Measurements from ENCODE around the gene CAND2. TPM values are rescaled to one million over a fixed set of nuclear protein-coding genes. Genes with fewer than 3 reads are reported as not detected.

CAND2 gene
- total RNA-seq, 4 donors from 2014 or later, result 1.3 to 2.2 (median 1.5) TPM

DNA sequence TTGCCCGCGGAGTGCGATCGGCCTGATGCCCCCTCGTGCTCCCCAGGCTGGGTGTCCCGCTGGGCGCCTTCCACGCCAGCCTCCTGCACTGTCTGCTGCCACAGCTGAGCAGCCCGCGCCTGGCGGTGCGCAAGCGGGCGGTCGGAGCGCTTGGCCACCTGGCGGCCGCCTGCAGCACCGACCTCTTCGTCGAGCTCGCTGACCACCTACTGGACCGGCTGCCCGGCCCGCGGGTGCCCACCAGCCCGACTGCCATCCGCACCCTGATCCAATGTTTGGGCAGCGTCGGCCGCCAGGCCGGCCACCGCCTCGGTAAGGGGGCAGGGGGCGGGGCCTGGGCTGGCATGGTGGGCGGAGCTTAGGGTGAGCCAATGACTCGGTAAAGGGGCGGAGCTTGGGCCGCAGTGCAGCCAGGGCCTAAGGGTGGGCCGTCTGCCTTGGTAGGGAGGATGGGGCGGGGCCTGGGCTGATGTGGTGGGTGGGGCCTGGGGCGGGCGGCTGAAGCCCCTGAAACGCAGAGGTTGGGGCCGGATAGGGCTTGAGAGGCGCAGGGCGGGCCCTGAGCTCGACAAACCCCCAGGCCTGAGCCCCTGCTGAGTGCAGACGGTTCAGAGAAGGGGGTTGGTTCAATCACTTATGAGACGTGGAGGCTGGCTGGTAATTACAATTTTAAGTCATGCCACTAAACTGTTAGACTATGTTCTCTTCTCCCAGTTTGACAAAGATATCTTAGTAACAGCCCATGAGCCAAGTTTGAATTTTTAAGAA, 13.7 kb downstream of the CAND2 start:
- no peak for TF ChIP-seq CTCF (IDR thresholded peaks at IDR 0.05; ENCODE audit: low read depth)

DNA sequence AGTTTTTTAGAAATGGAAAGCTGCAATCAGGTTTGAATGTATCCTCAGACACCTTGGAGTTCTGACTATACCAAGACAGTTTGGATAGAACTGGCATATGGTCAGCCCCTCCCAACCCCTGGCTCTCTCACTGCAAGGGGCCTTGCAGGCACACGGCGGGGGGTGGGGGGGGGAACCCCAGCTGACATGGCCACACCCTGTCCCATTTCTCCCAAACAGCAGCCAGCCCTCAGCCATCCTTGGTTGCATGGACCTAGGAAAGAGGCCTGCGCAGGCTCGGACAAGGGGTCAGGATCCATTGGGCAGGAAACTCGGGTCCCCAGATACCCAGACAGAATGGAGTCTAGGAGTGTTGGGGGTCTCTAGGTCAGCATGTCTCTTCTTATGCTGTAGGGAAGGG, 14.5 kb downstream of the CAND2 start:
- TF ChIP-seq CTCF (IDR thresholded peaks at IDR 0.05; ENCODE audit: low read depth), result no peak

DNA sequence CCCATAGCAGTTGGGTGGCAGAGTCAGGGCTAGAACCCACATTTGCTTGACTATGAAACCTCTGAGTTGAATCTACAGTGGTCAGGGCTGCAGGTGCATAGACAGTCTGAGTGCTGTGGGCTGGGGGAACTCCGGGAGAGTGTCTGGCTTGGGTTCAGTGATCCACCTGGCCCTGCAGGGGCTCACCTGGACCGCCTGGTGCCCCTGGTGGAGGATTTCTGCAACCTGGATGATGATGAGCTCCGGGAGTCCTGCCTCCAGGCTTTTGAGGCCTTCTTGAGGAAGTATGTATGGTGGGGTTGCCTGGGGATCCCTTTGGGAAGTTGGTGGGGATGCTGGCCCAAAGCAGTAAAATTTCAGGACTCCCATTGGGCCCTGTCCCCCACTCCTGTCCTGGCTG, 16.3 kb downstream of the CAND2 start:
- TF ChIP-seq CTCF (IDR thresholded peaks at IDR 0.05; ENCODE audit: low read depth), result no peak

GRCh38 chr3:12813967-12814366, 17.5 kb downstream of the CAND2 start:
- no peak for TF ChIP-seq CTCF (IDR thresholded peaks at IDR 0.05; ENCODE audit: low read depth)

GRCh38 chr3:12815078-12815477, 18.6 kb downstream of the CAND2 start:
- no peak for TF ChIP-seq CTCF (IDR thresholded peaks at IDR 0.05; ENCODE audit: low read depth)

DNA sequence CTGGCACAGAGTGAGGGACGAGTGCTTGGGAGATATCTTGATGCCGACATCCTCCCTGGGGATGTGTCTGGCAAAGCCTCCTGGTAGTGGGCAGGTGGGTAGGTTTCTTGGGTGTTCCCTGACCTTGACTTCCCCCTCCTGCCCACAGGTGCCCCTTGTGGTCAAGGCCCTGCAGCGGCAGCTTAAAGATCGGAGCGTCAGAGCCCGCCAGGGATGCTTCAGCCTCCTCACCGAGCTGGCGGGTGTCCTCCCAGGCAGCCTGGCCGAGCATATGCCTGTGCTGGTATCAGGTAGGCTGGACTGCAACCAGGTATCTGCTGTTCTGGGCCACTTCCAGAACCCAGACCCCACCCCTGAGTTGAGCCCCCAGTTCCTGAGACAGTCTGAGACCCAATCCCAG, 19.2 kb downstream of the CAND2 start:
- no peak for TF ChIP-seq CTCF (IDR thresholded peaks at IDR 0.05; ENCODE audit: low read depth)

DNA sequence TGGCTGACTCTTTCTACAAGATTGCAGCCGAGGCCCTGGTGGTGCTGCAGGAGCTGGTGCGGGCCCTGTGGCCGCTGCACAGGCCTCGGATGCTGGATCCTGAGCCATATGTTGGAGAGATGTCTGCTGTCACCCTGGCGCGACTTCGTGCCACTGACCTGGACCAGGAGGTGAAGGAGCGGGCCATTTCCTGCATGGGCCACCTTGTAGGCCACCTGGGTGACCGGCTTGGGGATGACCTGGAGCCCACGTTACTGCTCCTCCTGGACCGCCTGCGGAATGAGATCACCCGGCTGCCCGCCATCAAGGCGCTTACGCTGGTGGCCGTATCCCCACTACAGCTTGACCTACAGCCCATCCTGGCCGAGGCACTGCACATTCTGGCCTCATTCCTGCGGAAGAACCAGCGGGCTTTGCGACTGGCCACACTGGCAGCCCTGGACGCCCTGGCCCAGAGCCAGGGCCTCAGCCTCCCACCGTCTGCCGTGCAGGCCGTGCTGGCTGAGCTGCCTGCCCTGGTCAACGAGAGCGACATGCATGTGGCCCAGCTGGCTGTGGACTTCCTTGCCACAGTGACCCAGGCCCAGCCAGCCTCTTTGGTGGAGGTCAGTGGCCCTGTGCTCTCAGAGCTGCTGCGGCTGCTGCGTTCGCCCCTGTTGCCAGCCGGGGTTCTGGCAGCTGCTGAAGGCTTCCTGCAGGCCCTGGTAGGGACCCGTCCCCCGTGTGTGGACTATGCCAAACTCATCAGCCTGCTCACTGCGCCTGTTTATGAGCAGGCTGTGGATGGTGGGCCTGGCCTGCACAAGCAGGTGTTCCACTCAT, 20.3 kb downstream of the CAND2 start:
- no peak for TF ChIP-seq CTCF (IDR thresholded peaks at IDR 0.05; ENCODE audit: low read depth)
